Measurements from ENCODE around the gene PDK4. TPM values are rescaled to one million over a fixed set of nuclear protein-coding genes. Genes with fewer than 3 reads are reported as not detected.

Gene PDK4
- total and polyA plus RNA-seq, 10 of the 15 experiments (the other 5 are each of a cell fraction or from before 2014, with no cell fraction given): 0.03 to 0.46 TPM; not detected in 8

- H3K4me2 ChIP-seq (ENCODE audit: control insufficient read depth, insufficient read depth): no peak overlapping the region
- ChIA-PET RAD21 (ENCODE audit: unreplicated experiment) (no interaction called here), POLR2A (interaction anchor here (0.5 to 1.1 kb wide), 2 partner anchors 14 to 223 kb away, joined by 3 to 5 read pairs; no protein-coding TSS in a partner anchor), CTCF (interaction anchor here (0.8 to 1.2 kb wide), 3 partner anchors 12 to 86 kb away, joined by 3 to 4 read pairs (median 3); no protein-coding TSS in a partner anchor), SMC1A (ENCODE audit: uncharacterized antibody, unreplicated experiment) (no interaction called here)
- H3K9ac ChIP-seq (ENCODE audit: control insufficient read depth, insufficient read depth, low read length): no peak overlapping the region
- no peaks in the 10 kb centered on the region for H4K20me1 ChIP-seq (ENCODE audit: control insufficient read depth, insufficient read depth)
- no TSS peak for BruUV-seq (replicated peaks)
- intact Hi-C loops (cut with micrococcal nuclease; ENCODE audit: unreplicated experiment) (no loop called here), in situ Hi-C loops (cut with MboI) (no loop called here)
- no peaks in the 10 kb centered on the region for H3K9me3 ChIP-seq (replicated peaks; ENCODE audit: control insufficient read depth, insufficient read depth, low read length)
- 22% methylated on average over 2 of the region's 2 CpGs for WGBS (ENCODE audit: insufficient coverage, insufficient replicate concordance, low lambda C conversion rate, missing lambda C conversion rate)
- TF ChIP-seq BCL3 (IDR thresholded peaks at IDR 0.05; ENCODE audit: borderline replicate concordance, insufficient read depth, low read depth, low read length, poor library complexity, severe bottlenecking): no peak
- TF ChIP-seq ZNF274 (IDR thresholded peaks at IDR 0.05; ENCODE audit: insufficient read depth, insufficient read length): no peak
- TF ChIP-seq E4F1 (IDR thresholded peaks at IDR 0.05; ENCODE audit: borderline replicate concordance, partially characterized antibody): no peak
- TF ChIP-seq POLR2A (IDR thresholded peaks at IDR 0.05; ENCODE audit: low read depth, low read length): no peak
- no peak for TF ChIP-seq ZSCAN29 (IDR thresholded peaks at IDR 0.05)
- no peak for TF ChIP-seq SPI1 (IDR thresholded peaks at IDR 0.05; ENCODE audit: borderline replicate concordance, insufficient read depth, low read depth, low read length)
- TF ChIP-seq KLF5 (IDR thresholded peaks at IDR 0.05; ENCODE audit: partially characterized antibody): no peak
- TF ChIP-seq, protein P1, sequence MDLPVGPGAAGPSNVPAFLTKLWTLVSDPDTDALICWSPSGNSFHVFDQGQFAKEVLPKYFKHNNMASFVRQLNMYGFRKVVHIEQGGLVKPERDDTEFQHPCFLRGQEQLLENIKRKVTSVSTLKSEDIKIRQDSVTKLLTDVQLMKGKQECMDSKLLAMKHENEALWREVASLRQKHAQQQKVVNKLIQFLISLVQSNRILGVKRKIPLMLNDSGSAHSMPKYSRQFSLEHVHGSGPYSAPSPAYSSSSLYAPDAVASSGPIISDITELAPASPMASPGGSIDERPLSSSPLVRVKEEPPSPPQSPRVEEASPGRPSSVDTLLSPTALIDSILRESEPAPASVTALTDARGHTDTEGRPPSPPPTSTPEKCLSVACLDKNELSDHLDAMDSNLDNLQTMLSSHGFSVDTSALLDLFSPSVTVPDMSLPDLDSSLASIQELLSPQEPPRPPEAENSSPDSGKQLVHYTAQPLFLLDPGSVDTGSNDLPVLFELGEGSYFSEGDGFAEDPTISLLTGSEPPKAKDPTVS (IDR thresholded peaks at IDR 0.05; ENCODE audit: low read depth, low read length): no peak
- no peak for TF ChIP-seq ETV6 (conservative IDR thresholded peaks at IDR 0.05 in 1 of 2, IDR thresholded peaks at IDR 0.05 in 1 of 2; ENCODE audit: borderline replicate concordance in 1 of 2, low read depth in 1 of 2)
- TF ChIP-seq ESRRA (IDR thresholded peaks at IDR 0.05; ENCODE audit: low read length): no peak
- TF ChIP-seq GABPA (IDR thresholded peaks at IDR 0.05; ENCODE audit: low read depth): no peak
- TF ChIP-seq USF1 (IDR thresholded peaks at IDR 0.05; ENCODE audit: borderline replicate concordance, extremely low read length, insufficient read depth, low read depth, low read length): no peak
- no peak for FAIRE-seq
- no peak overlapping the region for H3K4me3 ChIP-seq
- H3K36me3 ChIP-seq (ENCODE audit: control insufficient read depth in 2 of 2, insufficient read depth in 2 of 2, low read length in 1 of 2): no peaks in the 10 kb centered on the region
- no peak overlapping the region for H2AFZ ChIP-seq (ENCODE audit: control insufficient read depth, low read depth, low read length)
- no peak for DNase-seq (ENCODE audit: low read depth, low spot score)
- H3K27me3 ChIP-seq (replicated peaks in 1 of 2; ENCODE audit: control insufficient read depth in 2 of 2, insufficient read depth in 2 of 2, low read length in 1 of 2): peaks cover 2 to 5% of the 10 kb centered on the region in 2 experiments; a peak in 3 of 4 replicates
- H3K79me2 ChIP-seq (ENCODE audit: control insufficient read depth, insufficient read depth, low read length): no peaks in the 10 kb centered on the region
- H3K4me1 ChIP-seq (ENCODE audit: control insufficient read depth, insufficient read depth, low read length): no peaks in the 10 kb centered on the region
- no peak for ATAC-seq
- no peak overlapping the region for H3K27ac ChIP-seq (ENCODE audit: control insufficient read depth, insufficient read depth)
Observed at GRCh38 chr7:95593343-95593742, 3.0 kb downstream of the PDK4 start.

Measured in GM12878 (cell line).